ENCODE measurements around the gene FBXW8. TPM values are rescaled to one million over a fixed set of nuclear protein-coding genes. Genes with fewer than 3 reads are reported as not detected.

FBXW8 gene
- total RNA-seq, 1 experiment from 2014 or later = 15.3 TPM

GRCh38 chr12:117069926-117070900, 159.5 kb downstream of the FBXW8 start:
- no peaks in the 10 kb centered on the region for H4K20me1 ChIP-seq (ENCODE audit: control insufficient read depth, insufficient read depth, insufficient read length)
- H2AFZ ChIP-seq (ENCODE audit: low read length) = no peak overlapping the region
- peak; percentile 58 for DNase-seq

More at GRCh38 chr12:117069926-117070900, 159.5 kb downstream of the FBXW8 start:
- Histone ChIP-seq H2BK5ac (ENCODE audit: insufficient read length, low read length) (no peak overlapping the region), H2BK20ac (ENCODE audit: low read depth, low read length, poor library complexity, severe bottlenecking) (no peak overlapping the region), H2AK5ac (ENCODE audit: insufficient read length, low read length) (no peak overlapping the region), H3K23me2 (ENCODE audit: insufficient read length, low read depth, low read length, poor library complexity, severe bottlenecking) (no peaks in the 10 kb centered on the region), H3K4me1 (ENCODE audit: insufficient read depth, low read length) (no peaks in the 10 kb centered on the region), H3K9me3 (ENCODE audit: control insufficient read depth, low read depth, low read length) (no peaks in the 10 kb centered on the region), H3K4ac (ENCODE audit: low read depth, low read length) (no peak overlapping the region), H3K18ac (ENCODE audit: insufficient read length, low read depth, low read length) (no peak overlapping the region), H4K91ac (ENCODE audit: insufficient read length, low read depth, low read length) (no peak overlapping the region), H2BK15ac (ENCODE audit: low read depth, low read length) (no peak overlapping the region), H3K79me2 (ENCODE audit: insufficient read depth, low read length) (no peaks in the 10 kb centered on the region), H3K56ac (ENCODE audit: insufficient read length, low read depth, low read length) (no peak overlapping the region), H3K9ac (ENCODE audit: extremely low read depth, insufficient read length, low read length) (no peak overlapping the region), H3K4me2 (ENCODE audit: insufficient read depth, insufficient read length, low read length) (no peak overlapping the region), H2BK12ac (ENCODE audit: insufficient read length, low read depth, low read length) (no peak overlapping the region), H3K27ac (ENCODE audit: insufficient read length, low read depth, low read length) (no peak overlapping the region), H4K5ac (ENCODE audit: insufficient read length, low read depth, low read length) (no peak overlapping the region), H3K27me3 (ENCODE audit: insufficient read depth, low read length) (no peaks in the 10 kb centered on the region), H3K79me1 (ENCODE audit: insufficient read depth, low read depth, low read length, poor library complexity, severe bottlenecking) (no peaks in the 10 kb centered on the region), H3K14ac (ENCODE audit: insufficient read depth, low read length) (0 out of 2 replicates have a peak overlapping the region, but pooled peaks have one; percentile 3), H2BK120ac (ENCODE audit: low read depth, low read length, poor library complexity, severe bottlenecking) (no peak overlapping the region), H3T11ph (ENCODE audit: low read length) (no peak overlapping the region), H4K8ac (replicated peaks; ENCODE audit: insufficient read length, low read depth, low read length) (no peak overlapping the region), H3K23ac (ENCODE audit: insufficient read length, low read depth, low read length) (no peak overlapping the region)
- no CpG with 5 or more reads among the region's 14 CpGs for WGBS (ENCODE audit: extremely low coverage, insufficient read length, low lambda C conversion rate)
- peak overlapping the region; percentile 70 to 89 (median 83); a peak in 4 of 7 replicates for H3K27ac Mint-ChIP-seq
- no peak for TF ChIP-seq CTCF (conservative IDR thresholded peaks at IDR 0.05)
- peaks cover 1% of the 10 kb centered on the region; the same call in 1 of the 2 replicates for H3K27me3 Mint-ChIP-seq (ENCODE audit: low read depth)
- no peaks in the 10 kb centered on the region; a peak in 1 of 7 replicates for H3K36me3 Mint-ChIP-seq (ENCODE audit: insufficient read depth in 1 of 3, low read depth in 3 of 3)
- no peak overlapping the region for H3K4me3 Mint-ChIP-seq
- H3K9me3 Mint-ChIP-seq = no peaks in the 10 kb centered on the region
- peaks cover 19 to 30% of the 10 kb centered on the region in 2 experiments for H3K4me1 Mint-ChIP-seq
